GF-D8 (cell line): ENCODE measurements around the gene DSCAM.
"Not testable (repeated sequence)": the region's sequence is repeated elsewhere in the genome, so short reads cannot be mapped to it uniquely, and the experiment has no call there.

Experiments used
- DNase-seq: peaks from one replicate; lab custom pipeline; 2025; lab: John Stamatoyannopoulos, UW

Gene DSCAM

GRCh38 chr21:40049031-40049930 lies 797.7 kb downstream of the DSCAM start:
- no peak for DNase-seq

- no peak for DNase-seq
Observed at GRCh38 chr21:40047993-40048730, 798.8 kb downstream of the DSCAM start.

- no peak for DNase-seq
Observed at GRCh38 chr21:40047211-40047610, 799.7 kb downstream of the DSCAM start.

DNA sequence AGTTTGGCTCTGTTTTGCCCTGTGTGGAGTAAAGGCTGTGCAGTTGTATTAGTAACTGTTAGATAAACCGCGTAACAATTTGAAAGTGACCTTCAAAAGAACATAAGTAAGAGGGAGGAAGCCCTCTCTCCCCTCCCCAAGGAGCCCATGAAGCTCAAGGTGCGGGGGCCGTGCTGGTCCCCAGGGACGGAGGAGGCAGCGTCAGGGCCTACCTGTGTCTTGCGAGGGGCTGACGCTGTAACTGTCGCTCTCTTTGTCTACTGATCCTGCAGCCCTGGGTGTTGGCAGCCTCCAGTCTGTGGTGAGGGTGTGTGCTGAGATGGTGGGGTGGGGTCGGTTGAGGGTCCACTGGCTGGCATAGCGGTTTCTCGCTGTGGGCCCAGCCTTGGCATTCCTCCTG lies 803.1 kb downstream of the DSCAM start:
- DNase-seq = no peak

GRCh38 chr21:40043423-40043822 lies 803.5 kb downstream of the DSCAM start:
- DNase-seq = no peak

GRCh38 chr21:40041446-40041845 lies 805.5 kb downstream of the DSCAM start:
- DNase-seq = no peak

DNA sequence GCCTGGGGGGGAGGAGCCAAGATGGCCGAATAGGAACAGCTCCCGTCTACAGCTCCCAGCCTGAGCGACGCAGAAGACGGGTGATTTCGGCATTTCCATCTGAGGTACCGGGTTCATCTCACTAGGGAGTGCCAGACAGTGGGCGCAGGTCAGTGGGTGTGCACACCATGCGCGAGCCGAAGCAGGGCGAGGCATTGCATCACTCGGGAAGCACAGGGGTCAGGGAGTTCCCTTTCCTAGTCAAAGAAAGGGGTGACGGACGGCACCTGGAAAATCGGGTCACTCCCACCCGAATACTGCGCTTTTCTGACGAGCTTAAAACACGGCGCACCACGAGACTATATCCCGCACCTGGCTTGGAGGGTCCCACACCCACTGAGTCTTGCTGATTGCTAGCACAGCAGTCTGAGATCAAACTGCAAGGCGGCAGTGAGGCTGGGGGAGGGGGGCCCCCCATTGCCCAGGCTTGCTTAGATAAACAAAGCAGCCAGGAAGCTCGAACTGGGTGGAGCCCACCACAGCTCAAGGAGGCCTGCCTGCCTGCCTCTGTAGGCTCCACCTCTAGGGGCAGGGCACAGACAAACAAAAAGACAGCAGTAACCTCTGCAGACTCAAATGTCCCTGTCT lies 813.7 kb downstream of the DSCAM start:
- not testable (repeated sequence) for DNase-seq

DNA sequence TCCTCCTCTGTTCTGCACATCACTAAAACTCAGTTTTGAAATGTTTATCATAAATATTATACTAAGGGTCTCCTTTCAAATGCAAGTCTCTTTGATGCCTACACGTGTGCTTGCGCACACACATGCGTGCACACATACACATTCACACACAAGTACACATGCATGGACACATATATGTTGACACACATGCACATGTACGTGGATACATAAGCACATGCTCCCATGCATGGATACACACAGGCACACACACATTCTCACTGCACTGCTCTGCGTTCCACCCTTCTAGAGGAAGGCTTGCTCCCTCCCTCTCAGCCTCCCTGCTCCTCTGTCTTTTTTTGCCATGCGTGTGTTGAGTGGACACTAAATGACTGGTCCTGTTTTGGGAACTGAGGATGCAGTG lies 817.1 kb downstream of the DSCAM start:
- DNase-seq = no peak

GRCh38 chr21:40028393-40028792 lies 818.6 kb downstream of the DSCAM start:
- DNase-seq = not testable (repeated sequence)

DNA sequence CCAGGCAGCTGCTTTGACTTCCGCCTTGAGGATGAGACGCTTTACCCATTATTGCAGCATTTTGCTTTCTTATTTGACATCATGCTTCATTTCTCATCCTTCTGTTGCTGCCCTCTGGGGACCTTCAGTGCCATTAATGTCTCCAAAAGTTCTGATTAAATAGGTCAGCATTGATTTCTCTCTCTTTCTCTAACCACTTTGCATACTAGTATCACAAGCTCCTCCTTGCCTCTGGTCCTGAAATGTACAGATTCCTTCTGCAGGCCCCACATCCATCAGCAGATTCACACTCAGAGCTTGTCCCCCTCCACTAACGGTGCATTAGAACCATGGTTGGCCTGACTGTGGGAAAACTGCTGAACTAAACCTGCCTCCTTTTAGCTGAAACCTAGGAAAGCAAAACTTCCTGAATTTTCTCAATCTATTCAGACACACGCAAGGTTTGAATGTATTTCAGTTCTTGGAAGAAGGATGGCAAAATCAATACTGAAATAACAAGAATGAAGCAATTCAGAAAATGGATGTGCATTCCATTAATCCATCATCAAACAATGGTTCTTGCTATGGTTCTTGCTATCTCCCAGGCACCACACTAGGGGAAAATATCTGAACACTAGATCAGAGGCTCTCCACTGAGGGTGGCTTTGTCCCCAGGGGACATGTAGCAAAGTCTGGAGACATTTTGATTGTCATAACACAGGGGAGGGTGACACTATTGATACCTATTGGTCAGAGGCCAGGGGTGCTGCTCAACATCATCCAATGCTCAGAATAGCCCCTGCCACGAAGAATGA lies 825.2 kb downstream of the DSCAM start:
- no peak for DNase-seq

DNA sequence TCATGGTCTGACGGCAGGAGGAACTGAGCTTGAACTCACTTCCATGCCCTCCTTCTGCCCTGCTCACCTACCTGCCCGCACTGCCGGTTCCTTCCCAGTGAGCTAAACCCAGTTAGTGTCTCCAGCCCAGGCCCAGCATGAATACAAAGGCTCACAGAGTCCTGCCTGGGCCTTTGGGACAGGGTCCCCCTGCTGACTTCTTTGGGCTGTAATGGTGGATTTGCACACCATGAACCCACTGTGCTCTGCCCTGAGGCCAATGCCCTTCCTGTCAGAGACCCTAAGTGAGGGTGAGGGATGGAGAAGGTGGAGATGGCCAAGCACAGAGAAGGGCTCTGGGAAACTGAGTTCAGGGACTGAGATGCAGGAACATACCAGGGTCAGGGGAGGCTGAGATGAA lies 826.3 kb downstream of the DSCAM start:
- no peak for DNase-seq

DNA sequence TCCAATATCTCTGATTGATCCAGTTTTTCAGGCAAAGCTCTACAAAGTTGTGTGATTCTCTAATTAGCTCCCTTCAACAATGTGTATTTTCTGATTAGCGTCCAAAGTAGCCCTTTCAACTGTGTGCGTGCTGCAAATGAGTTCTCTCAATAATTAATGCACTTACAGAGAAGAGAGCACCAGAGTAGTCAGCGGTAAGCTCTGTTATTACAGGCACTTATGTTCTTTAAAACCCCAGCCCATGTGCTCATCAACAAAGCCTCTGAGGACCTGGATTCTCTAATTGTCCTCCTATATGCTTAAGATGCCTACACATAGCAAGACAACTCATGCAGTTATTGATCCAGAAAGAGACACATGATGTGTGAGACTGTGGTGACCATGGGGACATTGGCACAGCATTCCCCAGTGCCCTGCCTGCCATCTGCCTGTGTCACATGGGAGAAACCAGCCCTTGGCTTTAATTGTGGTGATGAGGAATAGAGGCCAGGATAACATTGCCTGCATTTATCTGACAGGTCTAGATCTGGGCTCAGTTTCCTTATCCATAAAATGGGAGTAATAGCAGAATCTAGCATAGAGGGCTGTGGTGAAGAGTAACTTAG lies 828.0 kb downstream of the DSCAM start:
- no peak for DNase-seq

DNA sequence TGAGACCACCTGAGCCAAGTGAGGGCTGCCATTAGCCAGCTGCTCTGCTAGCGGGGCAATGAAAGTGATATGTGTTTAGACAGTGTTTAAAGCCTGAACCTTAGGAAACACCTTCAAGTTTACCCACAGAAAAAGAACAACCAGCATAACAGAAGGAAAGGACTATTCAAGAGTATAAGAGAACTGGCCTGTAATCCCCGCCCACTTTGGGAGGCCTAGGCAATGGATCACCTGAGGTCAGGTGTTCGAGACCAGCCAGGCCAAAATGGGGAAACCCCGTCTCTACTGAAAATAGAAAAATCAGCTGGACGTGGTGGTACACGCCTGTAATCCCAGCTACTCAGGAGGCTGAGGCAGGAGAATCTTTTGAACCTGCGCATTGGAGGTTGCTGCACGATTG lies 830.3 kb downstream of the DSCAM start:
- DNase-seq = no peak

DNA sequence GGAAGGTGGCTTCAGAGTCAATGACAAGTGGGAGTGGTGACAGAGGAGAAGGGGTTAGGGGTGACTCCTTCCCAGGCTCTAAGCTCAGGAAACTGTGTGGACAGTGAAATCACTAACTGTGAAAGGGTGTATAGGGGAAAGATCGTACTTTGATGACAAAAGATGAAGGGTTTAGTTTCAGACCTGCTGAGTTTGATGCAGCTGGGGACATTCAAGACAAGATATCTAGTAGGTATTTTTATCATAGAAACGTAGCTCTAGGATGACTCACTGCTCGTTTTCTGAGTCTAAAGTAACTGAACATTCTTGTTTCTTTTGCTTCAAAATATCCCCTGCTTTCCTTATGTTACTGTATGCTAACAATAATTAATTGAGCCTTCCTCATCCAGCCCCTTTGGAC lies 830.7 kb downstream of the DSCAM start:
- DNase-seq = no peak

DNA sequence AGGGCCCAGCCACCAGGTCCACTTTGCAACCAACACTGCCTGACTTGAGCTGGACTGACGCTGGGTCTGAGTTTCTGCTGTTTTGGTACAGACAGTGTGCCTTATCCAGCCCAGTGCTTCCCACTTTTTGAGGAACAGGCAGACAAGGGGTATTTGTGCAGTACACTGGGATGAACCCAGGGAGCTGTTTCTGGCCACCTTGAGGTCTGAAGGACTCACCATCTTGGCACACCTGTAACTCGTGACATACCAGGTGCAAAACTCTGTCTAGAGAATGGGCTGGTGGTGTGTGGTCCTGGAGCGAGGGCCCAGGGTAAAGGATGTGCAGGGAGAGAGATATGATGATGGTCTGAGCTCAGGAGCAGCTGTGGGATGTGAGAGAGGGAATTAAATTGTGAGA lies 831.1 kb downstream of the DSCAM start:
- no peak for DNase-seq

DNA sequence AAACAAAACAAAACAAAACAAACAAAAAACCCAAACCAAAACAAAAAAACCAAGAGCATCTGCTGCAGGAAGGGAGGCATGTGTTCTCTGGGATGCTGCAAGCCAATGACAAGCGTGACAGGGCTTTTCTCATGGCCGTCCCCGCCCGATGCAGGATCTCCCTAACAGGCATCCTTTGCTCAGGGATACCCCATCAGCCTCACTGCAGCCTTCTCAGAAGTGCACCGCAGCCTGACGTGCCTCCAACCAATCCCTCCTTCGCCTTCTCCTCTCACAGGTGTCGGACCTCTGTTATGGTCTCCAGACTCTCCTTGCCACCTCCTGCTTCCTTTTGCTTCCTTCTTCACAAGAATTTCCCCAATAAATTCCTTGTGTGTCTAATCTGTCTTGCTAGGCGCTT lies 832.6 kb downstream of the DSCAM start:
- DNase-seq = no peak

- DNase-seq = no peak
Observed at GRCh38 chr21:40013001-40013735, 833.8 kb downstream of the DSCAM start.

DNA sequence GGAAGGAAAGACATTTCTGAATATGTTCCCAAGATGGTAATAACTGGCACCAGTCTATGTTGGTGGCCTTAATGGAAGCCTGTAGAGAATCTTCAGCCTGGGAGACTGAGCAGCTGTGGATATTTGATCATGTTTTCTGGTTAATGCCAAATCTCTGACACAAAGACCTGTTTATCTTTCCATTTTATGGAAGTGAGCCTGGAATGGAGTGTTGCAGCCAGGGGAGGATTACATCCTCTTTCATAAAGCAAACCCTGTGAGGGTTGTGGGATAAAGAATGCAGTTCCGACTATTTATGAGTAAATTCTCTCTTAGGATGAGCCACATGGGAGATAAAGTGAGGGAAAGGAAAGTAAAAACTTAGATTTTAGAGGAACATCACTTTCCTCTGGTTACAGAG lies 835.6 kb downstream of the DSCAM start:
- no peak for DNase-seq

- DNase-seq = no peak
Observed at GRCh38 chr21:40002978-40003377, 844.0 kb downstream of the DSCAM start.

- DNase-seq = no peak
Observed at GRCh38 chr21:39984286-39984991, 862.5 kb downstream of the DSCAM start.
